HG02759 (cell line): ENCODE measurements around the gene LRBA.
A peak's percentile ranks its signal among the peaks of the same experiment; 100 is the strongest.

Experiments
- ATAC-seq: cut with Tn5 transposase; IDR thresholded peaks from one replicate; pipeline ENCODE4 v1.9.1; 2021; ENCODE audit warnings: mild to moderate bottlenecking, moderate library complexity; ENCODE audit not compliant: unreplicated experiment

The LRBA gene

DNA sequence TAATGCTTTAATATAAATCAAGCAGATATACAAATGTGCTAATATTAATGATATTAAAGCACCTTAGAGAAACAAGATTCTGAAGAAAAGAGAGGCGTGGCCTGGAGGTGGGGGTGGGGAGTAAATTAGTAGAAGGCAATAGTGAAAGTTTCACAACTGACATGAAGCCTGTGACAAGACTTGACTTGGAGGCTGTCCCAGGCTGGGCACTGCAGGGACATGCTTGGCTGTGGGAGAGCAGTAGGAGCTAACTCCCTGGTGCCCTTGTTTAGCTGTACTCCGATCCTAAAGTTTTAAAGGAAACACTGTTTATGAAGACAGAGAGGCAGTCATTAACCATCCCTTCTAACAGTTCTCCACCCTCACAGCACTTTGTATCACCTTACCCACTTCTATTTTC is 672.1 kb downstream of the LRBA start:
- ATAC-seq, result no peak

DNA sequence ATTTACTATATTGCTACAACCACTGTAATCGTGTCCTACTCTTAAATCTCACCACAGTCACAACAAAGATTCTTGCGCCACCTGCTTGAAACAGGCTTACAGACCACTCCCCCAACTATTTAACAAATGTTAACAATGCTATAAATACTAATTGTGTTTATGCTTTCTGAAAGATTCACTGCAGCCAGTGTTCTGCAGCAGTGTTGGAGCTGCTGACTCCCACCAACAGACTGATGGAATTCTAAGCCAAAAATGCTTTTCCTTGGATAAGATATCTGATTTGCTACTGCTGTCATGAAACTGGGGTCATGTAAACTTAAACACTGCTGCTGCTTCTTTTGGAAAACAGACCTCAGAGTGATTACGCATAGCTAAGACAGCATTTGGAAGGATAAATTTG is 677.4 kb downstream of the LRBA start:
- no peak for ATAC-seq

- ATAC-seq, result no peak
Measured at GRCh38 chr4:150336676-150337412, 678.2 kb downstream of the LRBA start.

DNA sequence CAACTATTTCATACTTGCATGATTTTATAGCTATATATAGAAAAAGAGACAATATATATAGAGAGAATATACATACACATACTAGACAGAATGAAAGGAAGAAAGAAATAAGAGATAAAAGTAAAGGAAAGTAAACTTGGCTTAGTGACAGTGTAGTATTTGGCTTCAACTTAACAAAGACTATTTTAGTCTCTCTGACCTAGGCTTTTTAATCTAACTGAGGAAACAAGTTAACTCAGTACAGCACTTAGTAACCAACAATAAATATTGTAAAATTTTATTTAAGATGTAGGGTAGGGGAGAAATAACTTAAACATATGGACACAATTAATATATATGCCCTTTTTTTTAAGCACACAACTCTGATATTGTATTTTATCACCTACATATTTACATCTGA is 682.1 kb downstream of the LRBA start:
- no peak for ATAC-seq

DNA sequence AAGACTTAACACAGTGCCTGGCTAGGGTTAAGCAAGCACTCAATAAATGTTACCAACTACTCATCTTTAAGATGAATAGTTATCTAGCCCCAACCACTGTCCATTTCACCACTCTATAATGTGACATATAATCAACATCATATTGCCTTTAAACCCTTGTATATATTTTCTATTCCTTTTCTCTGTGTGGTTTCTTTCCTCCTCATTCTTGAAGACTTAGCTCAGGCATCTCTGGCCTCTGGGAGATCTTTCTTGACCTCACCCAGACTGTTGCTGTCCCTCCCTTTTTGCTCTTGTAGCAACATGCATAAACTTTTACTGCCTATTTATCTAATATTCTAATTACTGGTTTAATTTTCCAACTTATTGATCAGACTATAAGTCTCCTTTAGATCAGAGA is 683.0 kb downstream of the LRBA start:
- ATAC-seq, result no peak

DNA sequence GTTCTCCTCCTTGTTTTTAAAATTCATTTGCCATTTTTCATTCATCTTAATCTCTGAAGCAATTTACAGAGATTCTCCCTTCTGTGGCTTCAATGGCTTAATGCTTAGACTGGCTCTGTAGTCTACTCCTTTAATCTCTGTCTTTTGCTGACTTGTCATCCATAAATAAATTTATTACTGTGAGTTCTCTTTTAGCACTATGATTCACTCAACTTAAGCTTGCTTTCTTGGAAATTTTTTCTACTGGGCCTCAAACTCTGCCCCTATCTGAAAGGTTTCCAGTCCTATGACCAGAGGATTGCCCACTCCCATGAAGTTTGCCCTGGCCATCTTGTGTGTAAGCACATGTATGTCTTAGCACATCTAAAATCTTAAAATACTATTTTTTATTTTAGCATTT is 685.7 kb downstream of the LRBA start:
- no peak for ATAC-seq

DNA sequence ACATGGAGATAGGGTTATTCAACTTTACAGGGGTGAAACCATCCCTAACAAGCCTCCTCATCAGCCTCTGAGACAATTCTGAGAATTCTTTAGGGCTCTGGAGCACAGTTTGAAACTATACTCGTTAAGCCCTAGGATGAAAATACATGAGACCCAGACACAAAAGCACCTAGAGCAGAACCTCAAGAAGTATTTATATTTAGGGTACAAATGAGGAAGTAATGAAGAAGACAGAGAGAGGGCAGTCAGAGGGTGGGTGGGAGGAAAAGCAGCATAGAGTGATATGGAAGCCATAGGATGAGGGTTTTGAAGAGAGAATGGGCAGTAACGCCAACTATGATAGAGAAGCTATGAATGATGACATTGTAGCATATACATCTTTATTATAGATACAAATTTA is 686.6 kb downstream of the LRBA start:
- ATAC-seq, result no peak

DNA sequence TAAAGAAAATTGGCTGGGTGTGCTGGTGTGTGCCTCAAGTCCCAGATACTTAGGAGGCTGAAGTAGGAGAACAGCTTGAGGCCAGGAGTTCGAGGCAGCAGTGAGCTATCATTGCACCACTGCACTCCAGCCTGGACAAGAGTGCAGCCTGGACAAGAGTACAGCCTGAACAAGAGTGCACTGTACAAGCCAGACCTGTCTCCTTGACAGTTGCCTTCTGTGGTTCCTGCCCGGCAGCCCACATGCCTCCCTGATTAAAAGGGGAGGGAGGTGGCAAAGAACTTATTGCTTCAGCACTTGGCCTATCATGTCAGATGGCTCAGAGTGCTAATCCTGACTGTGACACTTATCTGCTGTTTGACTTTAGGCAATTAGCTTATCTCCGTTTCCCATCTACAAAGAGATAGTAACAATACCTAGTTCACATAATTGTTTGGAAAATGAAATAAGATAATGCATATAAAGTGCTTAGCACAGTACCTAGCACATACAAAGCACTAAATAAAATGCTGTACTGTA is 687.8 kb downstream of the LRBA start:
- no peak for ATAC-seq

DNA sequence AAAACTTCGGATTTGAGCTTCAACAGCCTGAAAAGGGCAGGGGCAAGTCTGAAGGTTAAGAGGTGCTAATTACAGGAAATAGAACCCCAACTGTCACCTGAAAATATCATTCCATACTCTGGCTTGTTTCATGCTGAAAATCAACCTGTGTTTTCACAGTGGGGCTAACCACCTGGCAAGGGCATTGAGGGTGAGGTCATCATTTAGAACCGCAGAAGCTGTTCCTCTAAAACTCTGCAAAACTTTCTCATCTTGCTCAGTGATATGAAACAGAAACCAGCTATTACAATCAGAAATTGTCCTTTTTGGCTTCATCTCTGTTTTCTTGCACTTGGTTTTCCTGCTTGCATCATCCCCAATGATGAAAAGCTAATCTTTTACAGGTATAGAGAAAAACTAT is 689.2 kb downstream of the LRBA start:
- peak; percentile 87 for ATAC-seq

- ATAC-seq, result no peak
Measured at GRCh38 chr4:150323406-150324325, 691.4 kb downstream of the LRBA start.

- no peak for ATAC-seq
Measured at GRCh38 chr4:150322646-150323045, 692.4 kb downstream of the LRBA start.

DNA sequence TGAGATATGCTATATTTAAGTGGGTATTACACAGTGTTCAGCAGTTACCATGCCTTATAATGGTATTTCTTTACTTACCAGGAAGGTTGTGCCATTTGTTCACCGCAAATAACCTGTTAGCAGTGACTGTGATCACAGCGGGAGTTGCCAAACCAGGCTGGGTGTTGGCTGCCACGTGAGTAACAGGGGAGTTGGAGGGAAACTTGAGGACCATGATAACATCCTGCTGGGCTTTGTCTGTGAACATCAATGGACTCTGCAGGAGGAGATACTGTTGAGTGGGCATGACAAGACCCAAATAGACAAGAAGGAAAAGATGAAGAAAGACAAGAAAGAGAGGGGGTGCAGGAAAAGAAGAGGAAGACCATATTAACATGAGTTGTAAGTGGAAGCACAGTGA is 694.0 kb downstream of the LRBA start:
- no peak for ATAC-seq

- no peak for ATAC-seq
Measured at GRCh38 chr4:150318971-150319370, 696.1 kb downstream of the LRBA start.

DNA sequence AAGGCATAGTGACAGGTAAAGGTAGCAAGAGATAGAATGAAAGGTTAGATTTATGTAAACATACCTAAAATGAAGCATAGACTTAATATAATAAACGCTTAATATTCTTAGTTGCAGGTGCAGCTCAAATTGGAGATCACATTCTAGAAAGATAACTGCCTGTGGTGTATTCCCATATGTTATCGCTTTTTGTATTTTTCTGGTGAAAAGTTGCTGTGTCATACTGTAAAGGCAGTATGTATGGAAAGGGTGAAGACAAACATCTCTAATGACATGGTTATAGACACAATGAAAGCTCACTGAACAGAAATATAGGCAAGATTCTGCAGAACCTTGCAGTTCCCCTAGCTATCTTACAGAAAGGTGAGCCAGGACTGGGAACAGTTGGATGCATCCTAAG is 696.6 kb downstream of the LRBA start:
- no peak for ATAC-seq

- no peak for ATAC-seq
Measured at GRCh38 chr4:150316332-150317205, 698.5 kb downstream of the LRBA start.

DNA sequence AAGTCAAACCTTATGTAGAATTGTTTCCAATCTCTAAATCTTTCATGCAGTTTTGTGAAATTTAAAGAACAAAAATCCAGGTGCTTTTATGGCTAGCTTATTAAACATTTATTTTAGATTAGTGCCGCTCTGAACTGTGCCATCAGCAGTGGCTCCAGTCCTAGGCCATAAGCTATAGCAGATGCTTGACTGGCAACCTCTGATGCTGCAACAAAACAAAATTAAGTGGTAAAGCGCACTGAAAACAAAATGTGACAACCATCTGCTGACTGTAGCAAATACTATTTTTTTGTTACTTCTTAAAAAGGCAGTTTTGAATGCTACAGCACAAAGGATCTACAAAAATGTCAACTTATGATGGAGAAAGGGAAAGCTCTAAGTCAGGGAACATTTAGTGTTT is 699.4 kb downstream of the LRBA start:
- no peak for ATAC-seq

- no peak for ATAC-seq
Measured at GRCh38 chr4:150315175-150315574, 699.9 kb downstream of the LRBA start.

- ATAC-seq, result no peak
Measured at GRCh38 chr4:150314031-150314430, 701.1 kb downstream of the LRBA start.

- ATAC-seq, result no peak
Measured at GRCh38 chr4:150310159-150310895, 704.8 kb downstream of the LRBA start.

DNA sequence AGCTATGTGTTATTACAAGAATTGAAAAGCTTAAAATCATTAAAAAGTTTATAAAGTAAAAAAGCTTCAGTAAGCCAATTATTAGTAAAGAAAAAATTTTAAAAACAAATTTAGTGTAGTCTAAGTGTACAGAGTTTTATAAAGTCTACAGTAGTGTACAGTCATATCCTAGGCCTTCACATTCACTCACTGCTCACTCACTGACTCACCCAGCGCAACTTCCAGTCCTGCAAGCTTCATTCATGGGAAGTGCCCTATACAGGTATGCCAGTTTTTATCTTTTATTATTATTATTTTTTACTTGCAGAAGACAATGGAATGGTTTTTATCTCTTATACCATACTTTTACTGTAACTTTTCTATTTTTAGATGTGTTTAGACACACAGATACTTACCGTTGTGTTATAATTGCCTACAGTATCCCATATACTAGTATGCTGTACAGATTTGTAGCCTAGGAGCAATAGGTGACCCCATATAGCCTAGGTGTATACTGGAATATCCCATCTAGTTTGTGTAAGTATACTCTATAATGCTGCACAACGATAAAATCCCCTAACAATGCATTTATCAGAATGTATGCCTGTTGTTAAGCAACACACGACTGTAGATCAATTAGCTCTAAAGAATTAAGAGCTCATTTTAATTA is 706.1 kb downstream of the LRBA start:
- ATAC-seq, result no peak
